ENCODE measurements around the gene MNT. TPM values are rescaled to one million over a fixed set of nuclear protein-coding genes. Genes with fewer than 3 reads are reported as not detected.
"Not testable (repeated sequence)": the region's sequence is repeated elsewhere in the genome, so short reads cannot be mapped to it uniquely, and the experiment has no call there.

The MNT gene
- total RNA-seq (2022) (24.4 and 25.8 TPM in 2 replicates), Bru-seq, nascent RNA (percentile 61 among the genes with signal in this experiment), BruChase-seq, experiment 1, labeled RNA remaining after a 2-hour chase (percentile 65 among the genes with signal in this experiment), BruChase-seq, experiment 2, labeled RNA remaining after a 6-hour chase (percentile 66 among the genes with signal in this experiment)
- long read RNA-seq, partial matches to known transcripts: 0 of 8 reads
- long read RNA-seq, other reads (novel, unspliced or antisense): 6 of 8 reads

GRCh38 chr17:2400877-2401425, at the start of gene MNT:
MNT (minus strand) TSS chr17:2401060; CDS start chr17:2400712, 348 bp downstream.
- no peak for TF ChIP-seq CTCF (IDR thresholded peaks at IDR 0.05; ENCODE audit: insufficient read depth in 1 of 2, low read depth in 1 of 2, low read length in 1 of 2, severe bottlenecking in 1 of 2, unreplicated experiment in 1 of 2)
- H3K9me3 Mint-ChIP-seq (ENCODE audit: unreplicated experiment): no peaks in the 10 kb centered on the region
- peak; percentile 96 to 97 for DNase-seq
- Histone ChIP-seq H3K36me3 (ENCODE audit: control insufficient read depth, insufficient read depth, low read length) (no peaks in the 10 kb centered on the region), H3K9me3 (no peaks in the 10 kb centered on the region), H3K27me3 (replicated peaks; ENCODE audit: control insufficient read depth, insufficient read depth, low read length) (no peaks in the 10 kb centered on the region), H3K4me3 (ENCODE audit: low read depth, low read length) (peak within 1 kb of the TSS; percentile 97), H3K4me1 (peaks cover 27% of the 10 kb centered on the region)
- ChIA-PET CTCF (interaction anchor here (1.0 to 3.4 kb wide), 5 partner anchors 8 to 48 kb away, joined by 4 to 20 read pairs (median 7); no protein-coding TSS in a partner anchor), POLR2A (interaction anchor here (1.0 to 1.1 kb wide), 3 partner anchors 8 to 310 kb away, joined by 3 to 10 read pairs (median 3); partner anchors contain the start of genes SMG6 and SRR)
- peaks cover 31% of the 10 kb centered on the region for H3K4me1 Mint-ChIP-seq (ENCODE audit: low read depth, unreplicated experiment)
- peak within 1 kb of the TSS; percentile 86 for H3K4me3 Mint-ChIP-seq (ENCODE audit: unreplicated experiment)
- intact Hi-C loops (cut with micrococcal nuclease; ENCODE audit: unreplicated experiment): loop anchor here (1.0 to 2.0 kb wide), 3 partner anchors 9 to 19 kb away; no protein-coding TSS in a partner anchor
- no TSS peak for BruUV-seq (replicated peaks)
- H3K27ac Mint-ChIP-seq (ENCODE audit: unreplicated experiment): peak within 1 kb of the TSS; percentile 93
- H3K27me3 Mint-ChIP-seq (ENCODE audit: insufficient read depth, unreplicated experiment): no peaks in the 10 kb centered on the region
- peaks cover 73% of the 10 kb centered on the region for H3K36me3 Mint-ChIP-seq (ENCODE audit: insufficient read depth, unreplicated experiment)

GRCh38 chr17:2450016-2450650, 49.3 kb upstream of the MNT start:
- no peak for DNase-seq
- no TSS peak for BruUV-seq (replicated peaks)
- Histone ChIP-seq H3K36me3 (ENCODE audit: control insufficient read depth, insufficient read depth, low read length) (no peaks in the 10 kb centered on the region; the same call in 1 of the 2 replicates), H3K4me1 (no peaks in the 10 kb centered on the region), H3K9me3 (no peaks in the 10 kb centered on the region; the same call in 1 of the 2 replicates), H3K27me3 (replicated peaks; ENCODE audit: control insufficient read depth, insufficient read depth, low read length) (no peaks in the 10 kb centered on the region), H3K4me3 (ENCODE audit: low read depth, low read length) (no peak overlapping the region)
- peaks cover 42% of the 10 kb centered on the region for H3K36me3 Mint-ChIP-seq (ENCODE audit: insufficient read depth, unreplicated experiment)
- ChIA-PET POLR2A (no interaction called here), CTCF (no interaction called here)
- no peaks in the 10 kb centered on the region for H3K27me3 Mint-ChIP-seq (ENCODE audit: insufficient read depth, unreplicated experiment)
- TF ChIP-seq CTCF (IDR thresholded peaks at IDR 0.05; ENCODE audit: insufficient read depth in 1 of 2, low read depth in 1 of 2, low read length in 1 of 2, severe bottlenecking in 1 of 2, unreplicated experiment in 1 of 2): no peak
- H3K9me3 Mint-ChIP-seq (ENCODE audit: unreplicated experiment): no peaks in the 10 kb centered on the region
- intact Hi-C loops (cut with micrococcal nuclease; ENCODE audit: unreplicated experiment): no loop called here
- no peaks in the 10 kb centered on the region for H3K4me1 Mint-ChIP-seq (ENCODE audit: low read depth, unreplicated experiment)
- H3K27ac Mint-ChIP-seq (ENCODE audit: unreplicated experiment): no peak overlapping the region
- no peak overlapping the region for H3K4me3 Mint-ChIP-seq (ENCODE audit: unreplicated experiment)

- H3K4me3 ChIP-seq (ENCODE audit: low read depth, low read length): no peak overlapping the region
- Mint-ChIP-seq H3K27me3 (ENCODE audit: insufficient read depth, unreplicated experiment) (no peaks in the 10 kb centered on the region), H3K4me1 (ENCODE audit: low read depth, unreplicated experiment) (no peaks in the 10 kb centered on the region), H3K36me3 (ENCODE audit: insufficient read depth, unreplicated experiment) (peaks cover 48% of the 10 kb centered on the region), H3K9me3 (ENCODE audit: unreplicated experiment) (no peaks in the 10 kb centered on the region), H3K27ac (ENCODE audit: unreplicated experiment) (no peak overlapping the region), H3K4me3 (ENCODE audit: unreplicated experiment) (no peak overlapping the region)
- H3K4me1 ChIP-seq: no peaks in the 10 kb centered on the region
- no peak for DNase-seq
- no peaks in the 10 kb centered on the region for H3K27me3 ChIP-seq (replicated peaks; ENCODE audit: control insufficient read depth, insufficient read depth, low read length)
- ChIA-PET CTCF (interaction anchor here (0.7 kb wide), 1 partner anchor 80 kb away, joined by 3 read pairs; no protein-coding TSS in a partner anchor), POLR2A (no interaction called here)
- no TSS peak for BruUV-seq (replicated peaks)
- intact Hi-C loops (cut with micrococcal nuclease; ENCODE audit: unreplicated experiment): loop anchor here (10.0 kb wide), 1 partner anchor 55 kb away; no protein-coding TSS in a partner anchor
- H3K36me3 ChIP-seq (ENCODE audit: control insufficient read depth, insufficient read depth, low read length): no peaks in the 10 kb centered on the region; the same call in 1 of the 2 replicates
- no peak for TF ChIP-seq CTCF (IDR thresholded peaks at IDR 0.05; ENCODE audit: insufficient read depth in 1 of 2, low read depth in 1 of 2, low read length in 1 of 2, severe bottlenecking in 1 of 2, unreplicated experiment in 1 of 2)
- H3K9me3 ChIP-seq: no peaks in the 10 kb centered on the region; the same call in 1 of the 2 replicates
Observed at GRCh38 chr17:2449486-2449885, 48.6 kb upstream of the MNT start.

- H3K4me1 Mint-ChIP-seq (ENCODE audit: low read depth, unreplicated experiment); CTCF ChIA-PET: not testable (repeated sequence)
- peaks cover 45% of the 10 kb centered on the region for H3K36me3 Mint-ChIP-seq (ENCODE audit: insufficient read depth, unreplicated experiment)
Observed at GRCh38 chr17:2447479-2447878, 46.6 kb upstream of the MNT start.

More at GRCh38 chr17:2447479-2447878, 46.6 kb upstream of the MNT start:
- H3K27me3 Mint-ChIP-seq (ENCODE audit: insufficient read depth, unreplicated experiment); H3K9me3 Mint-ChIP-seq (ENCODE audit: unreplicated experiment); H3K4me1 ChIP-seq; H3K4me3 Mint-ChIP-seq (ENCODE audit: unreplicated experiment); H3K4me3 ChIP-seq (ENCODE audit: low read depth, low read length); DNase-seq; H3K9me3 ChIP-seq; H3K27ac Mint-ChIP-seq (ENCODE audit: unreplicated experiment); BruUV-seq (replicated peaks); POLR2A ChIA-PET; H3K27me3 ChIP-seq (replicated peaks; ENCODE audit: control insufficient read depth, insufficient read depth, low read length); H3K36me3 ChIP-seq (ENCODE audit: control insufficient read depth, insufficient read depth, low read length): not testable (repeated sequence)
- intact Hi-C loops (cut with micrococcal nuclease; ENCODE audit: unreplicated experiment): loop anchor here (10.0 kb wide), 1 partner anchor 57 kb away; no protein-coding TSS in a partner anchor

Data from Caco-2 (cell line).